ENCODE measurements around the gene CRADD. TPM values are rescaled to one million over a fixed set of nuclear protein-coding genes. Genes with fewer than 3 reads are reported as not detected.
"Not testable (repeated sequence)": the region's sequence is repeated elsewhere in the genome, so short reads cannot be mapped to it uniquely, and the experiment has no call there.

The CRADD gene
- total RNA-seq, 1 experiment from 2014 or later, result 27.9 TPM

DNA sequence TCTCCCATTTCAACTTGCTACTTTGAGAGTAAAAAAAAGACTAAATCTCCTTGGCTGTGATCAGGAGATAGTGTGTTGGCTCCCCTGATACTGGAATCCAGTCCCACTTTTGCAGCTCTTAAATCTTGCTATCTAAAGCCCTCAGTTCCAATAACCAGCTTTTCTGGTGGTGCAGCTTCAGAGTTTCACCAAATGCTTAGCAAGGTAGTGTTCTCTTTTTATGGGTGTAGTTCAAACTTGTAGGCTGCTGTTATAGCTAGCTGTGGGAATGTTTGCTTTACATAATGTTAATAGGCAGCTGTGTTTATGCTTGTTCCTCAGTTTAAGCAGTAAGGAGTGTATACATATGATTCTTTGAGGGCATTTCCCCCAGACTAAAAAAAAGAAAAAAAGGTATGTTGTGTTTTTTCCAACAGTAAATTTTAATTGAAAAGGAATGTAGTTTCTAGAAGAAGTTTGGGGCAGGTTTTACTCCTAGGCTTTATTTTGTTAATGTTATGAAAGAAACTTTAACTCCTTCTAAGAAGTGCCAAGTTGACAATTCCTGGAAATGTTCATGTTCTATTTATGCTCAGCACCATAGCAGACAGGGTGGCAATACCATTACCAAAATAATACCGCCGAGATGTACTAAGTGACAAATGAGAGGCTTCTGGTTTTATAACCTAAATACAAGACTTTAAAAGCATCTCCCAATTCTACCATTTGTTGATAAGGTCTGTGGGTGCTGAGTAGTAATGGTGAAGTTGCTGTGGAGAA, 12.1 kb downstream of the CRADD start:
- no peaks in the 10 kb centered on the region for H3K36me3 ChIP-seq
- DNase-seq, result no peak
- no peaks in the 10 kb centered on the region for H3K27me3 ChIP-seq
- no peak overlapping the region for H3K4me3 ChIP-seq
- H3K9me3 ChIP-seq, result peaks cover 5% of the 10 kb centered on the region; the same call in 1 of the 2 replicates

GRCh38 chr12:93696462-93696861, 19.3 kb downstream of the CRADD start:
- Histone ChIP-seq H3K27me3 (no peaks in the 10 kb centered on the region), H3K9me3 (peaks cover 5% of the 10 kb centered on the region; the same call in 1 of the 2 replicates), H3K36me3 (no peaks in the 10 kb centered on the region), H3K4me3 (no peak overlapping the region)
- DNase-seq, result no peak

DNA sequence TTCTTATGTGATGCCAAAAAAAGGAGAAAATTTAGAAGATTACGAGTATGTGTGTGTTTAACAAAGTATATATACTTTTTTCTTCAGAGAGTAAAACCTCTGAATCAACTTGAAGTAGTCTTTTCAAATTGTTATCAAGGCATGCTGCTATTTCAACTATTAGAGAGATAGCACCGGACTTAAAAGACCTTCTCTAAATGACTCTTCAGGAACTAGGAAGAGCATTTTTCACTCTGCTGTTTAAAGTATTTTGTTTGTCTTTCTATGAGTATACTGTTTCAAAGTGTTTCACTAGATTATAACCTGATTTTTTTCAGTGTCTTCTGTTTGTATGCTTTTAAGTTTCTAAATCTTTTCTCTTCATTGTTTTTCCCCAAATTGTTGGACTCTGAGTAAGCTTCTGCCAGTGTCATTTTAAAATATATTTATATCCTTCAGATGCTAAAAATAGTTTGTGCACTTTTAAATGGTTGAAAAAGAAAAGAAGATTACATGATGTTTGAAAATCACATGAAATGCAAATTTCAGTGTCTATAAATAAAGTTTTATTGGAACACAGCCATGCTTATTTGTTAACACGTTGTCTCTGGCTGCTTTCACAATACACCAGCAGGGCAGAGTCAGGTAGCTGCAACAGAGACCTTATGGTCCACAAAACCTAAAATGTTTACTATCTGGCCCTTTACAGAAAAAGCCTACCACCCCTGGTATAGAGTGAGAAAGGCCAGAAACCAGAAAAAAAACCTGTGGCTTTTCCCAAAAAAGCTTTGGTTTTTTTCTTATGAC, 21.3 kb downstream of the CRADD start:
- Histone ChIP-seq H3K36me3 (no peaks in the 10 kb centered on the region), H3K27me3 (no peaks in the 10 kb centered on the region), H3K9me3 (peaks cover 4% of the 10 kb centered on the region; the same call in 1 of the 2 replicates), H3K4me3 (no peak overlapping the region)
- no peak for DNase-seq

DNA sequence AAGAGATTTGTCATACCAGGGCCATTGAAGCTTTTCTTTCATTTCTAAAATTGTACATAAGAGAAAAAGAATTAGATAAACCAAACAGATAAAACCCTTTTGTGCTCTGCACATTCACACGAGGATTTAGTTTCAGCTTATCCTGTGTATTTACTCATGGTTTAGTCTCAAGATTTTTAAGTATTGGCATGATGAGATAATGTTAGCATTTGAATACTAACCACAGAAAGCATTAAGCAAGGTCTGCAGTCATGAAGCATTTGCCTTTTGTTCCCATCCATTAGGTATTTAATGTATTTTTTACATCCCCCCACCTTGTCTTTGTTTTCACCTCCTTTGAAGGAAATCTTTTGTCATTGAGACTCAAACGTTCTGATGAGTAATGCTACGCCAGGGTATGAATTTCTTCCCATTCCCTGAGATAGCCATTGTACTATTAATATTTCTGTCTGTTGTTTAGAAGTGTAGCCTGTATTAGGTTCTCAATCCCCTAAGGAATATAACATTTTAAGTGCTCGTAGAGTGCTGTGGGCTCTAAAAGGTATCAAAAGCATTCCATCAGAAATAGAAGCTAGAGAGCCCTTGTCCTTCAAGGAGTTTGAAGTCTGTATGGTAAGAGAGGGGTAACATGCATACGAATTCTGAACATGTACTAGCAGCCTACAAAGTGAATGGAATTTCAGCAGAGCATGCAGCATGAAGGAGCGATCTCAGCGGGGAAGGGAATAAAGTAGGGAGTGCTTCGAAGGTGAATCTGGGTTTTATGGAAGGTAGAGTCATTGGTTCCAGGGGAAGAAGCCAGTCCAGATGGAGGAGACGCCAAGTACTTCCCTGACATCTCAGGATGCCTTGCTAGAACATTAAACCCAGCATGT, 22.3 kb downstream of the CRADD start:
- no peak for DNase-seq
- no peaks in the 10 kb centered on the region for H3K27me3 ChIP-seq
- no peaks in the 10 kb centered on the region for H3K36me3 ChIP-seq
- no peaks in the 10 kb centered on the region for H3K9me3 ChIP-seq
- H3K4me3 ChIP-seq, result no peak overlapping the region

DNA sequence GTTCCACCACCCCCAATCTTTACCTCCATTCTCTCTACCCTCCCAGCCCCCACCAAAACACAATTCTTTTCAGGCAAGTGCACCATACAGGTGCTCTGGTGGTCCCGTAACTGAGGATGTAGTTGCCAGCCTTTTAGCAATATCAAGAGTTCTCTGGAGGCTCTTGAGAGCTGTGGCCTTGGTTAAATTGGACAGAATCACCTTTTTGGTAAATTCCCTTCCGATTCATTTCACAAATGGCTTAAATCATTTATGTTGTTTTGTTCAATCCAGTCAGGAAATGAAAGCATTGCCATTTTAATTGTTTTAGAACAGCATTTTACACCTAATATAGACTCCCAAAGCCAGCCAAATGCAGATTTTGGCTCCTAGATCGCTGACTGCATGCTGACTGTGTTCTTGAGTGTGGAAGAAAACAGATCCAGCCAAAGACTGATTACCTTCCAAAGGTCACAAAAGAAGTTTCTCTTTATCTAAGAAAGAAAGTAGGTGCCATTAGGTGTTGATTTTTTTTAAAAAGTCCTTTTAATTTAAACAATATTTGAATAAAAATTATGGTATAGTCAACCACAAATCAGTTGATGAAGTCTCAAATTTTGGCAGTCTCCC, 25.6 kb downstream of the CRADD start:
- no peaks in the 10 kb centered on the region for H3K36me3 ChIP-seq
- H3K9me3 ChIP-seq, result no peaks in the 10 kb centered on the region; the same call in 1 of the 2 replicates
- H3K27me3 ChIP-seq, result no peaks in the 10 kb centered on the region
- H3K4me3 ChIP-seq, result no peak overlapping the region
- DNase-seq, result peak; percentile 70

- peaks cover 10% of the 10 kb centered on the region for H3K9me3 ChIP-seq
- no peaks in the 10 kb centered on the region; the same call in 1 of the 2 replicates for H3K36me3 ChIP-seq
- no peak overlapping the region for H3K4me3 ChIP-seq
- no peak for DNase-seq
- H3K27me3 ChIP-seq, result no peaks in the 10 kb centered on the region
Measured at GRCh38 chr12:93704122-93704521, 26.9 kb downstream of the CRADD start.

DNA sequence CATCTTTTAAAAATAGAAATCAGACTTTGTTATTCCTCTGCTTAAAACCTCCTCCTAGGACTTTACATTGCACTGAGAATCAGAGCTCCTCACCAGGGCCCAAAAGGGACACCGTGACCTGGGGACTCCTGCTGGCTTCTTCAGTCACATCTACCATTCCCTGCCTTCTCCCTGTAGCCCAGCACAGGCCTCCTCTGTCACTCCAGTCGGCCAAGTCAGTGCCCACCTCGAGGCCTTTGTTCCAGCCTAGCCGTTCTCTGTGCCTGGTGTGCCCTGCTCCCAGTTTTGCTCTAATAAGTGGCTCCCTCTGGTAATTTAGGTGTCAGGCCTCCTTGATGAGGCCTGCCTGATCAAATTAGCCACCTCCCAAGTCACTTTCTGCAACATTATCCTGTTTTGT, 27.4 kb downstream of the CRADD start:
- H3K27me3 ChIP-seq, result no peaks in the 10 kb centered on the region
- H3K9me3 ChIP-seq, result peaks cover 14% of the 10 kb centered on the region
- no peak for DNase-seq
- peaks cover 3% of the 10 kb centered on the region; the same call in 1 of the 2 replicates for H3K36me3 ChIP-seq
- H3K4me3 ChIP-seq, result no peak overlapping the region

DNA sequence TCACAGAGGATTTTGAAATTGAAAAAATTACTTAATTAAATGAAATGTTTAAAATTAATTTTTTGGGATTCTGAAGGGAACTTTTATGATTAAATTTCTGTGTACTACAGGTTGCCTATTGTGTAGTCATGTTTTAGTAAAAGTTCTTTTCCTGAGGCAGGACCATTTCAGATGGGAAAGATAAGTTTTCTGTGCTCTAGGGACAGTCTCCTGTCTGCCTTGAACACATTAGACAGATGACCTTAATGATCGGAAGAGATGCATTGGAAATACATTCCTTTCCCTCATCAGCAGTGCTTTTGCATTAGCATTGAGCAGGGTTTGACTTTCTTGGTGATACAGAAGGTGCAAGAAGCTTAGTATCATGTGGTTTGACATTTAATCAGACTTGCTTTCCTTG, 28.1 kb downstream of the CRADD start:
- Histone ChIP-seq H3K4me3 (no peak overlapping the region), H3K36me3 (peaks cover 3% of the 10 kb centered on the region; the same call in 1 of the 2 replicates), H3K9me3 (peaks cover 18% of the 10 kb centered on the region), H3K27me3 (no peaks in the 10 kb centered on the region)
- DNase-seq, result no peak

GRCh38 chr12:93706387-93706786, 29.2 kb downstream of the CRADD start:
- peaks cover 3% of the 10 kb centered on the region; the same call in 1 of the 2 replicates for H3K36me3 ChIP-seq
- H3K27me3 ChIP-seq, result no peaks in the 10 kb centered on the region
- H3K4me3 ChIP-seq, result no peak overlapping the region
- DNase-seq, result no peak
- H3K9me3 ChIP-seq, result peaks cover 18% of the 10 kb centered on the region

DNA sequence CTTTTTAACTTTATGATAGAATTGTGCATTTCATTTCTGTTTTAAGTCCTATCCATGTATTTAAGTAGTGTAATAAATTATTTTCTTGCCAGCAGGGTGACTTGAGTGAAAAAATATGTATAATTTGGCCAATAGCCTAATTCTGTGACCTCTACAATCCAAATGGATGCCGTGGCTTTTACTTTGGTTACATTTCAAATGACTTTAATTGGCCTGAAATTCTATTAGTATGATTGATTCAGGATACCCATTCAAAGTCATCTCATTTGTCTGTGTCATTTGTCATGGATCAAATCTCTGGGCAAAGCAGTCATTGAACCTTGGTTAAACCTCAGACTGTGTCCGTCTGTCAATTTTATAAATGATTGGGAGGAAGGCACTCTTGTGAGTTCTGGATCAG, 29.6 kb downstream of the CRADD start:
- peaks cover 18% of the 10 kb centered on the region for H3K9me3 ChIP-seq
- no peak overlapping the region for H3K4me3 ChIP-seq
- H3K36me3 ChIP-seq, result peaks cover 3% of the 10 kb centered on the region; the same call in 1 of the 2 replicates
- DNase-seq, result no peak
- no peaks in the 10 kb centered on the region for H3K27me3 ChIP-seq

DNA sequence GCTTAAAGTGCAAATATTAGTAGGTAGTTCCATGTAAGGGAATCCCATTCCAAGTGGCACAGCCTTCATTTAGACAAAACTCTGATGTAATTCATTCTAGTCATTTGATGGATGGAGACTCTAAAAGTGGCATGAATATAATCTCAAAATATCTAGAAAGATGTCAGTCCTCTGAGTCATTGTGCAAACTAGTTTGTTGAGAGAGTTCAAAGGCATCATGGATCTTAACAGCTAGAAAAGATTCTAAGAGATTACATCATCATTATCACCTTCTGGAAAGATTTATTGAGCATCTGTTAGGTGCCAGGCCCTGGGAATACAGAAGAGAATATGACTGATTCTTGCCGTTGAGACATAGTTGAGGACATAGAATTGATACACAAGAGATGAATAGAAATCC, 30.7 kb downstream of the CRADD start:
- Histone ChIP-seq H3K4me3 (no peak overlapping the region), H3K27me3 (no peaks in the 10 kb centered on the region), H3K9me3 (peaks cover 18% of the 10 kb centered on the region), H3K36me3 (peaks cover 3% of the 10 kb centered on the region; the same call in 1 of the 2 replicates)
- no peak for DNase-seq

GRCh38 chr12:93708952-93709351, 31.8 kb downstream of the CRADD start:
- no peak for DNase-seq
- H3K27me3 ChIP-seq, result no peaks in the 10 kb centered on the region
- peaks cover 18% of the 10 kb centered on the region for H3K9me3 ChIP-seq
- peaks cover 3% of the 10 kb centered on the region; the same call in 1 of the 2 replicates for H3K36me3 ChIP-seq
- no peak overlapping the region for H3K4me3 ChIP-seq

GRCh38 chr12:93709386-93709785, 32.2 kb downstream of the CRADD start:
- Histone ChIP-seq H3K36me3 (peaks cover 3% of the 10 kb centered on the region; the same call in 1 of the 2 replicates), H3K4me3 (no peak overlapping the region), H3K27me3 (no peaks in the 10 kb centered on the region), H3K9me3 (peaks cover 18% of the 10 kb centered on the region)
- DNase-seq, result no peak

DNA sequence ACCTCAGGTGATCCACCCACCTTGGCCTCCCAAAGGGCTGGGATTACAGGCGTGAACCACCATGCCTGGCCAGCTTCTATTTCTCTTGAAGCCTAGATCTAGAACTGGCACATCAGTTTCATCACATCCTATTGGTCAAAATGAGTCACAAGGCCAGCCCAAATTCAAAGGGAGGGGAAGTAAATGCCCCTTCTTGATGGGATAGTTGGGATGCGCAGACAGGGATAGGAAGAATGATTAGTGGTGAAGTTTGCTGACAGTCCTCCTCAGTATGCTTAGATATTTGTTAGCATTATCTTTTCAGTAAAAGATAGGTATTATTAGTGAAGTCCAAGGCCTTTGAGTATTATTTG, 33.4 kb downstream of the CRADD start:
- H3K27me3 ChIP-seq, result no peaks in the 10 kb centered on the region
- DNase-seq, result no peak
- peaks cover 3% of the 10 kb centered on the region; the same call in 1 of the 2 replicates for H3K36me3 ChIP-seq
- no peak overlapping the region for H3K4me3 ChIP-seq
- peaks cover 18% of the 10 kb centered on the region for H3K9me3 ChIP-seq

- not testable (repeated sequence) for H3K4me3 ChIP-seq, H3K27me3 ChIP-seq, H3K36me3 ChIP-seq, DNase-seq
- H3K9me3 ChIP-seq, result peaks cover 18% of the 10 kb centered on the region
Measured at GRCh38 chr12:93711502-93711901, 34.3 kb downstream of the CRADD start.

DNA sequence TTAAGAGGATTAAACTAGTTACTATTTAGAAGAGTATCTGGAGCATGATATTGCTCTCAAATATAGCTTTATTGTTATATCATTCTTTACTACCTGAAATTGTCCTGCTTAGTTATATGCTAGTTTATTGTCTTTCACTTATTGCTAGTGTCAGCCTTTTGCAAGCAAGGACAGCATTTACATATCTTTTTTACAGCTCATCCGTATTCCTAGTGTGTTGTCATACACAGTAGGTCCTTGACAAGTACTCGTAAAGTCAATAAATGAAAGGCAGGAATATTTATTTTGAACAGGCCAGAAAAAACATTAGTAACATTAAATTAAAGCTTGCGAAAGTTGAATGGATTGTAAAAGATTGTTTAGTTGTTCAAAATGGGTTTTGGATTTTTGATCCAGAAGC, 35.0 kb downstream of the CRADD start:
- H3K9me3 ChIP-seq, result peaks cover 18% of the 10 kb centered on the region
- H3K36me3 ChIP-seq, result peaks cover 3% of the 10 kb centered on the region; the same call in 1 of the 2 replicates
- DNase-seq, result no peak

More for the DNA sequence above, 35.0 kb downstream of the CRADD start:
- H3K27me3 ChIP-seq, result no peaks in the 10 kb centered on the region
- H3K4me3 ChIP-seq, result no peak overlapping the region
